NCI-H510A (cell line): ENCODE measurements around the gene ACTG2.
A peak's percentile ranks its signal among the peaks of the same experiment; 100 is the strongest.
"Not testable (repeated sequence)": the region's sequence is repeated elsewhere in the genome, so short reads cannot be mapped to it uniquely, and the experiment has no call there.

ENCODE experiments used
- DNase-seq: peaks from one replicate; lab custom pipeline; 2025; lab: John Stamatoyannopoulos, UW

The ACTG2 gene

GRCh38 chr2:73893764-73894474 lies 1.1 kb downstream of the ACTG2 start:
- DNase-seq, result no peak

- no peak for DNase-seq
These were observed 1.7 kb downstream of the ACTG2 start for GRCh38 chr2:73894475-73894850.

GRCh38 chr2:73894877-73895276 lies 2.1 kb downstream of the ACTG2 start:
- DNase-seq, result no peak

DNA sequence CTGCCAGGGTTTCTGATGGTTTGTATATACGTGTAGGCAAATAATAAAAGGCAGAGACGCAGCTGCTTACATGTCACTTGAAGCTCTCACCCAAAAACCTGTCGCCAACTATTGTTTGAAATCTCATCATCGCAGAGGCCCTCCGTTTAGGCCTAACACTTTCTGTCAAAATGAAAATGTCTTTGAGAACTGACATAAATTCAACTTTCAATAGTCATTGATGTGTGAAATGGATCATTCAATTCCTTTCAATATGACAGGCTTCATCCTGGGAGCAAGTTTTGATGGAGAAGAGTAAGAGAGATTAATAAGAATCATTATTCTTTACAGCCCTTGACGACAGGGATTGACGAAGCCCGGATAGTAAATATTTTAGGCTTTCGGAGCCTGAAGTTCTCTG lies 2.7 kb downstream of the ACTG2 start:
- no peak for DNase-seq

GRCh38 chr2:73896362-73897239 lies 3.8 kb downstream of the ACTG2 start:
- no peak for DNase-seq

- DNase-seq, result no peak
These were observed 4.4 kb downstream of the ACTG2 start for GRCh38 chr2:73897240-73897583.

DNA sequence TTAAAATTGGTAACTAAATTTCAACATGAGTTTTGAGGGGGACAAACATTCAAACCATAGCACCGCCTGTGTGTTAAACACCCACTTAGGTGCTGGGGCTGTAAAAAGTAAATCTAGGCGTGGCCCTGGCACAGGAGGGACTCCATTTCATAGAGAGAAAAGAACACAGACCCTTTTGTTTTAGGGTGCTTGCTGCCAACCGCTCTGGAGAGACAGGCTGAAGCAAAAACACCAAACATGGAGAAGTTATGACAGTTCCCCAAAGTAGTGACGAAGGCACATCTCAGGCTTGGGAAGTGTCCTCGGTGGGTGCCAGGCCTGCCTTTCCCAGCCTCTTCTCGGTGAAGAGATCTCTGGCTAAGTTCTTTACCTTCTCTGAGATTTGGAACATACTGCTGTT lies 5.1 kb downstream of the ACTG2 start:
- DNase-seq, result no peak

DNA sequence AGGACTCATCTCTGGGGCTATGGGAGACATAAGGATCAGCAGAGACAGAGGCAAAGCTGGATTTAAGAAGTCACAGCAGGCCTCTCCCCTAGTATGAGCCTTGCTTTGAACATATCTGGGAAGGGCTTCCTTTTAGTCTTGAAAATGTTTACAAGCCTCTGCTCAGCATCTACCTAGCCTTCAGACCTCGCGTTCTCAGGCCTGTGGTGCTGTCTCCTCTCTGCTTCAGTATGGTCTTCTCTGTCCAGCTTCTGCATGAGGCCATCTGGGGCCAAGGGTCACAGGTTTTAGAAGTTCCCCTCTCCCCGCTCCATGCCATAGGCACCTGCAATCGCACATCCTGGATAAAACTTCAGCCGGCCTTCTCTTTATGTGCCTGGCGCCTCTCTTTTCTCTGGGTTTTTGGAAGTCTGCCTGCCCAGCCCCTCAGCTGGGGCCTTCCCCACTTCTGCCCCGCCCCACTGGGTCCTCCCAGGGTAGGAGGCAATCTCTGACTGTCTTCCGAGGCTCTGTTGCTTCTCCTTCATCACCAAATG lies 7.1 kb downstream of the ACTG2 start:
- no peak for DNase-seq

GRCh38 chr2:73901143-73901542 lies 8.3 kb downstream of the ACTG2 start:
- no peak for DNase-seq

DNA sequence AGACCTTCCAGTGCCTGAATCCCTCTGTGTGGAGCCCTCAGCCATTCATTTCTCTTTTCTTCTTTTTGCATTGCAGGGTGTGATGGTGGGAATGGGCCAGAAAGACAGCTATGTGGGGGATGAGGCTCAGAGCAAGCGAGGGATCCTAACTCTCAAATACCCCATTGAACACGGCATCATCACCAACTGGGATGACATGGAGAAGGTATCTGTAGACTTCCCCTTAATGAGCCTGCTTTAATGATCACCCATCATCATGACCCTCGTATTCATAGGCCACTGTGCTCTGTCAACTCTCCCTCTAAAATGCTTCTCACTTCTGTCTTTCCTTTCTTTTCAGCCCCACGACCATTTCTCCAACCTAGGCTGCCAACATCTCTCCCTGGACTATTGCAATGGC lies 9.5 kb downstream of the ACTG2 start:
- DNase-seq, result no peak

DNA sequence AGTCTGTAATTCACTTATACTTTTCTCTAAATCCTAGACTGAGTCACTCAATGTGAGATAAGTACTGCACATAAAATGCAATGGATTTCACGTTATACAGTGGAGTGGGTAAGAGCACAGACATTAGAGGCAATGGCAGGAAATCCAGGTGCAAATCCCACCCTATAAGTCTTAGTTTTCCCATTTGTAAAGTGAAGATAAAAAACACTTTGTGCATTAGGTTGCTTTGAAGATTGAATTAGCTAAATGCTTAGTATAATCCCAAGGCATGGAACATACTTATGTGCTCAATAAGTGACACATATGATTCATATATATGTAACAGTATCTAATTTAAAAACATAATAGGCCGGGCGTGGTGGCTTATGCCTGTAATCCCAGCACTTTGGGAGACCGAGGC lies 10.5 kb downstream of the ACTG2 start:
- no peak for DNase-seq

- not testable (repeated sequence) for DNase-seq
These were observed 11.3 kb downstream of the ACTG2 start for GRCh38 chr2:73903949-73904613.

DNA sequence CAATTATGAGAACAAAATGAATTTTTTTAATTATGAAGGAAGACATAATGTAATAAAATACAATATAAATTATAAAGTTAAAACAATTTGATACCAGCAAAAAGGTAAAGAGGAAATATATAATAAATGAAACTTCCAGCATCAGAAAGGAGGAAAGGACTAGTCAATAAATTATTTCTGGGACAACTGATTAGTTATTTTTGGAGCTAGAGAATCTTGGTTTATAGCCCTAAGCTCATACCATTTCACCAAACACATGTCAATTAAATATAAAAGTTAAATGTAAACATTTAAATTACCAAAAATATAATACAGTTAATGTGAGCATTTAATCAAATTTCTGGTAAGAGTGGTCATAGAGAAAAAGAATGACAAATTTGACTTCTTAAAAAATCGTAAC lies 12.1 kb downstream of the ACTG2 start:
- DNase-seq, result no peak

- DNase-seq, result no peak
These were observed 14.2 kb downstream of the ACTG2 start for GRCh38 chr2:73906847-73907505.

- DNase-seq, result peak; percentile 68
These were observed 15.1 kb downstream of the ACTG2 start for GRCh38 chr2:73907840-73908452.

DNA sequence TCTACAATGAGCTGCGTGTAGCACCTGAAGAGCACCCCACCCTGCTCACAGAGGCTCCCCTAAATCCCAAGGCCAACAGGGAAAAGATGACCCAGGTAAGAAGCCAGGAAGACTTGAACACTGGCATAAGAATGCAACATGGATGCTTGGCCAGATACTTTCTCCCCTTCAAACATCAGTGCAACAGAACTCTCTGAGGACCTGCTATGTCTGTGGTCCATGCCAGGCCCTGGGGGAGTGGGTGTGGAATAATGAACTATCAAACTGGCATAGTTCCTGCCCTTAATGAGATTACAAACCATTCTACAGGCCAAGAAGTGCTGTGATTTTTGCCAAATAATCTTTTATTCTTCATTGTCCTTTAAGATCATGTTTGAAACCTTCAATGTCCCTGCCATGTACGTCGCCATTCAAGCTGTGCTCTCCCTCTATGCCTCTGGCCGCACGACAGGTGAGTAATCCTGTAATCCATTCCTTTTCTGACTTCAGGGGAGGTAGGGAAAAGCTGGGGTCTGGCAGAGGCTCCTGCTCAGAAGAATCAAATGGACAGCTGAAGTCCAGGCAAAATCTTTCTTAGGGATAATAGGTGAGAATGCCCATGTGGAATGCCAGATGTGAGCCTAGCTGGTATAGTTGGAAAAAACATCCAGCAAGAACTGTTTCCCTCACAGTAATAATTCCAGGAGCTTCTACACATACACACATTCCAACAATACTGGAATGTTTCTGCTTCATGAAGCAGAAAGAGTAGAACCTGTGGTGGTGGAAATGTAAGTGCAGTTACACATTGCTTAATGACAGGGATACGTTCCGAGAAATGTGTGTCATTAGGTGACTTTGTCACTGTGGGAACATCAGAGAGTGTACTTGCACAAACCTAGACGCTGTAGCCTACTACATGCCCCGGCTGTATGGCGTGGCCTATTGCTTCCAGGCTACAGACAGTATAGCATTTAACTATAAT lies 16.2 kb downstream of the ACTG2 start:
- DNase-seq, result no peak

DNA sequence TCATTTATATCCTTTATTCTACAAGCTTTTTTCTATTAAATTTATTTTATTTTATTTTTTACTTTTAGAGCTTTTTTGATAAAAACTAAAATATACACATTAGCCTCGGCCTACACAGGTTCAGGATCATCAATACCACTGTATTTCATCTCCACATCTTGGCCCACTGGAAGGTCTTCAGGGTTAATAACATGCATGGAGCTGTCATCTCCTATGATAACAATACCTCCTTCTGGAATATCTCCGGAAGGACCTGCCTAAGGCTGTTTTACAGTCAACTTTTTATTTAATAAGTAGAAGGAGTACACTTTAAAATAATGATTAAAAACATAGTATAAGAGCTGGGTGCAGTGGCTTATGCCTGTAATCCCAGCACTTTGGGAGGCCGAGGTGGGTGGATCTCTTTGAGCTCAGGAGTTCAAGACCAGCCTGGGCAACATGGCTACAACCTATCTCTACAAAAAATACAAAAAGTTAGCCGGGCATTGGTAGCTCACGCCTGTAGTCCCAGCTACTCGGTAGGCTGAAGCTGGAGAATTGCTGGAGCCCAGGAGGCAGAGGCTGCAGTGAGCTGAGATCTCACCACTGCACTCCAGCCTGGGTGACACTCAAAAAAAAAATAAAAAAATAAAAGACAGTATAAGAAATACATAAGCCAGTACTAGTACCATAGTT lies 18.2 kb downstream of the ACTG2 start:
- no peak for DNase-seq

DNA sequence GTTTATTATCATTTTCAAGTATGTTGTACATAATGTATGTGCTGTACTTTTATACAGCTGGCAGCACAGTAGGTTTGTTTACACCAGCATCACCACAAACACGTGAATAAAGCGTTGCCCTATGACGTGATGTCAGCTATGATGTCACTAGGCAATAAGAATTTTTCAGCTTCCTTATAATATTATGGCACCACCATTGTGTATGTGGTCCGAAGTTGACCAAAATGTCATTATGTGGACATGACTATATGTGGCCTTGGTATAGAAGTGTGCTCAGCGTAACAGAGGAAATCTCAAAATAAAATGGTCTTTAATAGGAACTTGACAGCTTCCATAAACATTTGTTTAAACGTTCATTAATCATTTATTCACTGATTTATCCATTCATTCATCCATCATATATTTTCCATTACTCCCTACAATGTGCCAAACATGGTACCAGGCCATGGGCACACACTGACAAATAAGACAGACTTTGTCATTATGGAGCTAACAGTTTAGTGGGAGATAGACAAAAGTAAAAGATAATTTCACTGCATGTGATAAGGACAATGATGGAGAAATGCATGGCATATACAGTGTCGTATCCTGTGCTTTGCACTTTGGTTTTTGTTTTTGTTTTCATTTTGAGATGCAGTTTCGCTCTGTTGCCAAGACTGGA lies 18.9 kb downstream of the ACTG2 start:
- no peak for DNase-seq

GRCh38 chr2:73913414-73914054 lies 20.7 kb downstream of the ACTG2 start:
- DNase-seq, result no peak
